CD4-positive, alpha-beta T cell (primary cell): ENCODE data around the gene RGS10. TPM values are rescaled to one million over a fixed set of nuclear protein-coding genes. Genes with fewer than 3 reads are reported as not detected.

Experiments used
- ATAC-seq: fragments of 200-7000 bp; cut with Tn5 transposase; one replicate; pipeline ENCODE4 v1.10.0; 2022; ENCODE audit warnings: mild to moderate bottlenecking; ENCODE audit not compliant: poor library complexity
- CTCF ChIA-PET: fragments of 350-600 bp; sonication (Branson Sonifier 250); formaldehyde crosslinking; loops from one replicate; lab custom pipeline; 2021; ENCODE audit warnings: antibody characterized with exemption, inconsistent platforms; lab: Charles Lee
- POLR2A ChIA-PET: fragments of 350-600 bp; sonication (Branson Sonifier 250); formaldehyde crosslinking; loops from one replicate; lab custom pipeline; 2021; ENCODE audit warnings: antibody characterized with exemption, inconsistent platforms; lab: Charles Lee
- DNase-seq, 14 experiments: peaks; one replicate each; pipeline ENCODE4 v3.0.0-alpha.2; 2013 to 2020; ENCODE audit warnings: mixed read lengths in 2 of 14
- H3K27ac ChIP-seq, 2 donors: one replicate each; pipeline versions ENCODE4 v1.5.1 to v1.7.0; 2013; ENCODE audit warnings: low read length in 2 of 2, low read depth in 1 of 2, mild to moderate bottlenecking in 1 of 2
- H3K27me3 ChIP-seq, 2 experiments: 1 replicate in 1 of 2; 2 replicates in 1 of 2; pipeline versions ENCODE4 v1.6.1 to v1.7.0; 2013; ENCODE audit warnings: low read length in 2 of 2, control low read depth in 1 of 2, mild to moderate bottlenecking in 1 of 2, moderate library complexity in 1 of 2; ENCODE audit not compliant: insufficient read depth in 2 of 2, control insufficient read depth in 1 of 2
- H3K36me3 ChIP-seq: one replicate; pipeline ENCODE4 v1.6.1; 2013; ENCODE audit warnings: low read length, control low read depth; ENCODE audit not compliant: insufficient read depth
- H3K4me1 ChIP-seq: one replicate; pipeline ENCODE4 v1.6.1; 2013; ENCODE audit warnings: low read length, control low read depth; ENCODE audit not compliant: insufficient read depth
- H3K4me3 ChIP-seq: one replicate; pipeline ENCODE4 v1.5.1; 2013; ENCODE audit warnings: mild to moderate bottlenecking, low read length, moderate library complexity
- H3K9me3 ChIP-seq, 2 experiments: 1 replicate in 1 of 2; 2 replicates in 1 of 2; pipeline versions ENCODE4 v1.6.1 to v1.7.0; 2013; ENCODE audit warnings: low read length in 2 of 2, mild to moderate bottlenecking in 2 of 2, control low read depth in 1 of 2, moderate library complexity in 1 of 2; ENCODE audit not compliant: control insufficient read depth in 1 of 2, insufficient read depth in 1 of 2
- H3K27ac Mint-ChIP-seq: one replicate; pipeline ENCODE4 v1.8.0; 2020; ENCODE audit warnings: mixed read lengths
- H3K27me3 Mint-ChIP-seq: one replicate; pipeline ENCODE4 v1.8.0; 2021; ENCODE audit warnings: mixed read lengths
- H3K36me3 Mint-ChIP-seq: one replicate; pipeline ENCODE4 v1.8.0; 2021; ENCODE audit warnings: low read depth, mixed read lengths
- H3K4me1 Mint-ChIP-seq: one replicate; pipeline ENCODE4 v1.8.0; 2021; ENCODE audit warnings: low read depth, mixed read lengths
- H3K4me3 Mint-ChIP-seq: one replicate; pipeline ENCODE4 v1.8.0; 2020; ENCODE audit warnings: mild to moderate bottlenecking, mixed read lengths
- H3K9me3 Mint-ChIP-seq: one replicate; pipeline ENCODE4 v1.8.0; 2020; ENCODE audit warnings: mixed read lengths
- intact Hi-C, 2 experiments: fragments of 100-400 bp; cut with DNase I in 1 of 2; cut with micrococcal nuclease in 1 of 2; formaldehyde crosslinking; loops; one replicate each; pipeline versions ENCODE4 v1.15.1 to v1.9.0; 2023 to 2025; cut with DNase I, micrococcal nuclease
- total RNA-seq, 174 experiments: library from RNA in 2 of 174; stranded (reverse) in 2 of 174; gene quantifications; one replicate each; pipeline ENCODE4 v1.2.3 and lab custom pipeline; 2021 to 2026
- TF ChIP-seq, protein P1 (sequence below): fragments of 200-600 bp; IDR thresholded peaks from one replicate; pipeline ENCODE4 v1.8.0; 2022; ENCODE audit warnings: antibody characterized with exemption, mild to moderate bottlenecking

RGS10 gene
- total RNA-seq, 2 experiments from 2014 or later, result 132 to 134 TPM

DNA sequence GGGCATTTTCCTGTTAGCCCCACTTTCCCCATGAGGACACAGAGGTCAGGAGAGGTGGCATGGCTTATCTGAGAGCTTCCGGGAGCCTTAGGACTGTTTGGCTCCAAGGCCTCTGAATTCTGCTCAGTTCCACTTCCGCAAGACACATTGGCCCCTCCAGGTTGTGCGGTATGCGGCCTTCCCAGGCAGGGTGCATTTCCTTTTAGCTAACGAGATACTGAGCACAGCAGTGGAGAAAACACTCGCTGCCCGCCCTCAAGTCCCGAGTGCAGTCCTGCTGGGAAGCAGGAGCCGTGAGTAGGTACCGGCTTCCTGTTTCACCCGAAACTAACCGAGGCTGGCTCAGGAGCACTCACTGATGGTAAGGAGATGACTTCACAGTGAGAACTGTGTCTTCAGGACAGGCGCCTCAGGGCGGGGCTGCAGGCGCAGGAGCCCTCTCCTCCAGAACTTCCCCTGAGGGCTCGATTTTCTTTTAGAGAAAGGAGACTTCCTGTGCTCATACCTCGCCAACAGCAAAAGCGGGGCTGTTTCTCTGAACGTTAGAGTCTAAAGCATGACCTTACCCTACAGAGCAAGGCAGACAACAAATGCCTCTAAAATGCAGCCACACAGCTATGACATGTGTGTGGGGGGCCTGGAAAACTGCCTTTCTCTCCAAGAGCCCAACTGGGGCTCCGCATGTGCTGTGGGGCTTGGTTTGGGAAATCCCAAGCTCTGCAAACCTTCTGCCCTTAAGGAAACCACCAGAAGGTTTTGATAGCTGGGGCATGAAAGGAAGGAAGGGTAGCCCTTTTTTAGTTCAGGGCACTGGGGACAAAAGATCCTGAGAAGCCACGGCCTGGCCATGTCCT is 25.9 kb downstream of the RGS10 start:
- DNase-seq, result peak; percentile 37 to 85 (median 68)
- intact Hi-C loops, result loop anchor here (1.0 to 5.0 kb wide), 6 partner anchors 14 to 81 kb away; partner anchors contain the start of genes RGS10 (in 1 of the 2) and TIAL1 (in 1 of the 2)
- TF ChIP-seq, protein P1, sequence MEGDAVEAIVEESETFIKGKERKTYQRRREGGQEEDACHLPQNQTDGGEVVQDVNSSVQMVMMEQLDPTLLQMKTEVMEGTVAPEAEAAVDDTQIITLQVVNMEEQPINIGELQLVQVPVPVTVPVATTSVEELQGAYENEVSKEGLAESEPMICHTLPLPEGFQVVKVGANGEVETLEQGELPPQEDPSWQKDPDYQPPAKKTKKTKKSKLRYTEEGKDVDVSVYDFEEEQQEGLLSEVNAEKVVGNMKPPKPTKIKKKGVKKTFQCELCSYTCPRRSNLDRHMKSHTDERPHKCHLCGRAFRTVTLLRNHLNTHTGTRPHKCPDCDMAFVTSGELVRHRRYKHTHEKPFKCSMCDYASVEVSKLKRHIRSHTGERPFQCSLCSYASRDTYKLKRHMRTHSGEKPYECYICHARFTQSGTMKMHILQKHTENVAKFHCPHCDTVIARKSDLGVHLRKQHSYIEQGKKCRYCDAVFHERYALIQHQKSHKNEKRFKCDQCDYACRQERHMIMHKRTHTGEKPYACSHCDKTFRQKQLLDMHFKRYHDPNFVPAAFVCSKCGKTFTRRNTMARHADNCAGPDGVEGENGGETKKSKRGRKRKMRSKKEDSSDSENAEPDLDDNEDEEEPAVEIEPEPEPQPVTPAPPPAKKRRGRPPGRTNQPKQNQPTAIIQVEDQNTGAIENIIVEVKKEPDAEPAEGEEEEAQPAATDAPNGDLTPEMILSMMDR, result no peak
- POLR2A ChIA-PET, result interaction anchor here (1.0 to 6.6 kb wide), 15 partner anchors 9 to 364 kb away, joined by 3 to 138 read pairs (median 5); partner anchors contain the start of genes RGS10 and SFXN4
- Mint-ChIP-seq H3K4me3 (peak overlapping the region; percentile 86), H3K9me3 (no peaks in the 10 kb centered on the region), H3K27me3 (no peaks in the 10 kb centered on the region), H3K36me3 (peaks cover 75% of the 10 kb centered on the region), H3K27ac (peak overlapping the region; percentile 98), H3K4me1 (peaks cover 75% of the 10 kb centered on the region)
- Histone ChIP-seq H3K27me3 (no peaks in the 10 kb centered on the region), H3K4me3 (peak overlapping the region; percentile 27), H3K4me1 (peaks cover 73% of the 10 kb centered on the region), H3K36me3 (peaks cover 63% of the 10 kb centered on the region), H3K27ac (peak overlapping the region; percentile 71 to 91), H3K9me3 (no peaks in the 10 kb centered on the region)
- peak; percentile 86 for ATAC-seq
- CTCF ChIA-PET, result interaction anchor here (0.9 to 2.5 kb wide), 4 partner anchors 17 to 310 kb away, joined by 3 to 12 read pairs (median 6); partner anchors contain the start of genes GRK5 and RGS10

DNA sequence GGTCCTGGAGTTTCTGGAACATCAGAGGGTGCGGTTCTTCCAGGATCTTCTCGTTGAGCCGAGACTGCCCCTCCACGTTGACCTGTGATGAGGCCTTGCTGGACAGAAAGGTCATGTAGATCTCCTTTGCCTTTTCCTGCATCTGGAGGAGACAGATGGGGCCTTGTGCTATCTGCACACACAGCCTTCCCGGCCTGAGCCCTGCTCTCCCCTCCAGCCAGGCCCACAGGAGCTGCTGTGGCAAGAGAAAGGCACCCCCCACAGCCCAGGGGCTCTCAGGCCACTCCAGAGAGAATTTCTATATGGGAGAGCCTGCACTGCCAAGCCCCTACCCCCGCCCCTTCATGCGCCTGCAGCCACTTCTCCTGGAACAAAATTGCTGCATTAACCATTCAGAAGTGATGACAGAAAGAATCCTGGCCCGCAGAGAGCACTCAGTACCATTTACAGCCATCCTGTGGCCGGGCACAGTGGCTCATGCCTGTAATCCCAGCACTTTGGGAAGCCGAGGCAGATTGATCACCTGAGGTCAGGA is 26.9 kb downstream of the RGS10 start:
- Histone ChIP-seq H3K27me3 (no peaks in the 10 kb centered on the region), H3K9me3 (no peaks in the 10 kb centered on the region), H3K36me3 (peaks cover 61% of the 10 kb centered on the region), H3K4me1 (peaks cover 83% of the 10 kb centered on the region), H3K27ac (peak overlapping the region; percentile 71 to 91), H3K4me3 (no peak overlapping the region)
- intact Hi-C loops, result loop anchor here (1.0 to 5.0 kb wide), 6 partner anchors 13 to 82 kb away; partner anchors contain the start of genes RGS10 (in 1 of the 2) and TIAL1 (in 1 of the 2)
- Mint-ChIP-seq H3K36me3 (peaks cover 75% of the 10 kb centered on the region), H3K9me3 (no peaks in the 10 kb centered on the region), H3K27ac (peak overlapping the region; percentile 98), H3K27me3 (no peaks in the 10 kb centered on the region), H3K4me3 (peak overlapping the region; percentile 38), H3K4me1 (peaks cover 75% of the 10 kb centered on the region)
- ChIA-PET CTCF (interaction anchor here (0.6 to 0.7 kb wide), 2 partner anchors 11 to 118 kb away, joined by 3 read pairs; no protein-coding TSS in a partner anchor), POLR2A (interaction anchor here (0.7 to 6.6 kb wide), 9 partner anchors 9 to 26 kb away, joined by 3 to 138 read pairs (median 8); partner anchors contain the start of gene RGS10)
- ATAC-seq (no peak), DNase-seq (no peak)
- TF ChIP-seq, protein P1, result no peak

DNA sequence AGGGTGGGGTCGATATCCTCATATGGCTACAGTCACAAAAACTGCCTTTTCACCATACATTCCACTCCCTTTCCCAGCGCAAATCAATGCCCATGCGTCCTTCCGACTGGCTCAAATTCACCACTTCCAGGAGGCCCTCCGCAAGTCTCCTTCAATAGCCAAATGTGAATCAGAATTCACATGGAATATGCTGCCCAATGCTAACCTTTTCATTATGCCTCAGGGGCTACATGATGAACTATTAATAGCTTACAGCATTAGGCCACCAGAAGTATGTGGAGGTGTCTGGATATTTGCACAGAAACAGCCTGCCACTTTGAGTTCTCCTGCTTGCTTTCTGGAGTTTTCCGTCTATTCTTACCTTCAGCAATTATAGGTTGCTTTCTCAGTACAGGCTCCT is 27.7 kb downstream of the RGS10 start:
- no peak overlapping the region for H3K4me3 Mint-ChIP-seq
- ChIA-PET CTCF (interaction anchor here (0.7 kb wide), 1 partner anchor 10 kb away, joined by 3 read pairs; no protein-coding TSS in a partner anchor), POLR2A (interaction anchor here (0.7 to 6.6 kb wide), 3 partner anchors 12 to 23 kb away, joined by 3 to 138 read pairs (median 4); partner anchors contain the start of gene RGS10)
- no peak overlapping the region for H3K4me3 ChIP-seq
- H3K36me3 ChIP-seq, result peaks cover 61% of the 10 kb centered on the region
- no peaks in the 10 kb centered on the region for H3K9me3 ChIP-seq
- intact Hi-C loops, result loop anchor here in 1 of 2 experiments (5.0 kb wide), 1 partner anchor 82 kb away; the partner anchor contains the start of gene TIAL1
- H3K9me3 Mint-ChIP-seq, result no peaks in the 10 kb centered on the region
- TF ChIP-seq, protein P1, result no peak
- H3K27ac ChIP-seq, result peak overlapping the region; percentile 71 to 91
- H3K36me3 Mint-ChIP-seq, result peaks cover 75% of the 10 kb centered on the region
- ATAC-seq, result no peak
- H3K4me1 Mint-ChIP-seq, result peaks cover 75% of the 10 kb centered on the region
- H3K27me3 ChIP-seq, result no peaks in the 10 kb centered on the region
- no peaks in the 10 kb centered on the region for H3K27me3 Mint-ChIP-seq
- H3K4me1 ChIP-seq, result peaks cover 85% of the 10 kb centered on the region
- H3K27ac Mint-ChIP-seq, result peak overlapping the region; percentile 98
- DNase-seq, result no peak
